Iris pigment epithelial cell (primary cell): ENCODE results near the gene CDK5RAP2.

Experiments
- DNase-seq: peaks from one replicate; pipeline ENCODE4 v3.0.0-alpha.2; 2011; ENCODE audit warnings: low read depth

CDK5RAP2 gene

GRCh38 chr9:120345379-120345778, 234.6 kb downstream of the CDK5RAP2 start:
- DNase-seq = no peak

GRCh38 chr9:120344230-120344629, 235.7 kb downstream of the CDK5RAP2 start:
- peak; percentile 87 for DNase-seq

- no peak for DNase-seq
These were observed 236.6 kb downstream of the CDK5RAP2 start for GRCh38 chr9:120343416-120343815.
